ENCODE results near the gene ROR2. TPM values are rescaled to one million over a fixed set of nuclear protein-coding genes. Genes with fewer than 3 reads are reported as not detected.

ROR2 gene
- total and polyA plus RNA-seq, 2 of the 8 experiments (the other 6 are each of a cell fraction or from before 2014, with no cell fraction given): 2.7 to 4.3 TPM

DNA sequence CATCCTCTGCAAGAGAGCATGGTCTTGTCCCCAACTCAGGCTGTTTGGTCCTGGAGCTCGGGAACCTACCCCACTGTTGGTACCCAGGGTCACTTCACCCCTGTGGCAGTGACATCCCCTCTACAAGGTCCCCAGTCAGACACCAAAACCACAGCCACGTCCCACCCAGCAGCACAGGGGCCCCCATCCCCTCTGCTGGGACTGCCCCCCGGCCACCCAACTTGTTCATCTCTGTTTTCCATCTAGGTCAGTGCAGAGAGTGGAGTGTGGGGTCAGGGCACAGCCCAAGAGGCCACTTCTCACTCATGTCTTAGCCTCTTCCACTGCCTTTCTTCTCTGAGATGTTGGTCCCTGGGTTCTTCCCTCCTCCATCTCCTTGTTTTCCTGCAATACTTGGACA lies 292.5 kb downstream of the ROR2 start (continued):
- TF ChIP-seq YY1 (IDR thresholded peaks at IDR 0.05; ENCODE audit: low read depth, low read length) (no peak), NRF1 (IDR thresholded peaks at IDR 0.05; ENCODE audit: low read depth, low read length) (no peak), JUN (IDR thresholded peaks at IDR 0.05; ENCODE audit: low read depth, low read length) (no peak), TAF7 (optimal IDR thresholded peaks at IDR 0.05; ENCODE audit: borderline replicate concordance, low read depth, low read length) (no peak), SIRT6 (IDR thresholded peaks at IDR 0.05; ENCODE audit: low read length) (no peak), KDM1A (IDR thresholded peaks at IDR 0.05; ENCODE audit: borderline replicate concordance, low read length) (no peak)

Data from H1 (cell line).